ENCODE results near the gene MPZL2.

DNA sequence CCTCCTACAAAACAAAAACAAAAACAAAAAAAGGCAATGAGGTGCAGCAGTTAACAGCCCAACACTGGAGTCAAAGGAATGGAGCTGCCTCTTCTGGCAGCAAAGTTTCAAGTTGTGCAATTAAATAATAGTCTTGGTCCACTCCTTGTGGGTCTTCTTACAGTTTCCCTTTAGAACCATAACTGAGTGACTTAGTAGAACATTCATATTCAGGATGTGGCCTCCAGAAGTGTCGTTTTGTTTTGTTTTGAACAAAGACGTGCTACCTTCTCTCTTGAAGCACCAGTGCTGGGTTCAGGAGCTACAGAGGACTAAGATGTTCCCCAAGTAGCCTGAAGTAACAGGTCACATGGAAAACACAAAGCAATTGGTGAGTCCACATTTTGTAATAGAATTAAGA lies 37.3 kb downstream of the MPZL2 start:
- TF ChIP-seq, protein P1, sequence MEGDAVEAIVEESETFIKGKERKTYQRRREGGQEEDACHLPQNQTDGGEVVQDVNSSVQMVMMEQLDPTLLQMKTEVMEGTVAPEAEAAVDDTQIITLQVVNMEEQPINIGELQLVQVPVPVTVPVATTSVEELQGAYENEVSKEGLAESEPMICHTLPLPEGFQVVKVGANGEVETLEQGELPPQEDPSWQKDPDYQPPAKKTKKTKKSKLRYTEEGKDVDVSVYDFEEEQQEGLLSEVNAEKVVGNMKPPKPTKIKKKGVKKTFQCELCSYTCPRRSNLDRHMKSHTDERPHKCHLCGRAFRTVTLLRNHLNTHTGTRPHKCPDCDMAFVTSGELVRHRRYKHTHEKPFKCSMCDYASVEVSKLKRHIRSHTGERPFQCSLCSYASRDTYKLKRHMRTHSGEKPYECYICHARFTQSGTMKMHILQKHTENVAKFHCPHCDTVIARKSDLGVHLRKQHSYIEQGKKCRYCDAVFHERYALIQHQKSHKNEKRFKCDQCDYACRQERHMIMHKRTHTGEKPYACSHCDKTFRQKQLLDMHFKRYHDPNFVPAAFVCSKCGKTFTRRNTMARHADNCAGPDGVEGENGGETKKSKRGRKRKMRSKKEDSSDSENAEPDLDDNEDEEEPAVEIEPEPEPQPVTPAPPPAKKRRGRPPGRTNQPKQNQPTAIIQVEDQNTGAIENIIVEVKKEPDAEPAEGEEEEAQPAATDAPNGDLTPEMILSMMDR (IDR thresholded peaks at IDR 0.05), result no peak
- TF ChIP-seq EZH2 (IDR thresholded peaks at IDR 0.05), result no peak
- TF ChIP-seq EZH2phosphoT487 (IDR thresholded peaks at IDR 0.05), result no peak

All from neural progenitor cell (in vitro differentiated cells).